Esophagus muscularis mucosa (tissue), 4 donors: Measurements from ENCODE around the gene CHST9. TPM values are rescaled to one million over a fixed set of nuclear protein-coding genes. Genes with fewer than 3 reads are reported as not detected.

ENCODE experiments used
- DNase-seq: peaks from one replicate; pipeline ENCODE4 v3.0.0-alpha.2; 2017; ENCODE audit errors: extremely low spot score
- H3K27ac ChIP-seq, 4 donors: fragments of 200-600 bp; sonication (generic); replicated peaks in 1 of 4; 1 replicate in 3 of 4; 2 replicates in 1 of 4; pipeline ENCODE4 v1.5.1; 2016 to 2019; ENCODE audit warnings: mild to moderate bottlenecking in 1 of 4
- H3K27me3 ChIP-seq, 4 donors: fragments of 200-600 bp; sonication (generic); one replicate each; pipeline versions ENCODE4 v1.5.1 to v1.6.0; 2016 to 2019
- H3K36me3 ChIP-seq, 4 donors: fragments of 200-600 bp; sonication (generic); one replicate each; pipeline ENCODE4 v1.5.1; 2016 to 2019
- H3K4me1 ChIP-seq, 4 donors: fragments of 200-600 bp; sonication (generic); one replicate each; pipeline ENCODE4 v1.5.1; 2016 to 2019
- H3K4me3 ChIP-seq, 4 donors: fragments of 200-600 bp; sonication (generic); 1 replicate in 2 of 4; 2 replicates in 2 of 4; pipeline ENCODE4 v1.5.1; 2016 to 2019; ENCODE audit warnings: mild to moderate bottlenecking in 4 of 4, moderate library complexity in 1 of 4
- H3K9me3 ChIP-seq, 4 donors: fragments of 200-600 bp; sonication (generic); 1 replicate in 3 of 4; 2 replicates in 1 of 4; pipeline ENCODE4 v1.5.1; 2016 to 2019
- CTCF ChIP-seq, 3 experiments: fragments of 200-600 bp in 2 of 3; fragments of 450-650 bp in 1 of 3; sonication (generic) in 2 of 3; IDR thresholded peaks; one replicate each; pipeline ENCODE4 v1.5.1; 2017 to 2019; ENCODE audit warnings: antibody characterized with exemption in 3 of 3, mild to moderate bottlenecking in 2 of 3, moderate library complexity in 1 of 3
- EP300 ChIP-seq: sonication (generic); formaldehyde crosslinking; IDR thresholded peaks from one replicate; pipeline ENCODE4 v1.6.1; 2017; ENCODE audit warnings: antibody characterized with exemption
- POLR2A ChIP-seq: fragments of 450-650 bp; IDR thresholded peaks from one replicate; pipeline ENCODE4 v1.6.1; 2017; ENCODE audit warnings: antibody characterized with exemption, moderate library complexity, mild to moderate bottlenecking, low read depth
- POLR2AphosphoS5 ChIP-seq, 2 donors: sonication (generic); formaldehyde crosslinking; IDR thresholded peaks; one replicate each; pipeline ENCODE4 v1.6.1; 2017; ENCODE audit warnings: antibody characterized with exemption in 2 of 2
- WGBS: methylation state at CpG from one replicate; pipeline ENCODE4 v1.1.5; 2018; 5-methylcytosine and 5-hydroxymethylcytosine counted together
- intact Hi-C: fragments of 100-400 bp; cut with DNase I; formaldehyde crosslinking; loops from one replicate; pipeline ENCODE4 v1.15.1; 2023
- total RNA-seq, 4 donors: library from RNA; depleted of rRNA; stranded (reverse); fragments of >200 nt; gene quantifications; one replicate each; pipeline versions ENCODE4 v1.1.0 to v1.2.1, GENCODE V29; 2016

The CHST9 gene
- total RNA-seq, 4 donors from 2014 or later, result 0.42 to 2.4 (median 1.4) TPM

- no peaks in the 10 kb centered on the region for H3K9me3 ChIP-seq
- no peaks in the 10 kb centered on the region for H3K36me3 ChIP-seq
Measured at GRCh38 chr18:27081701-27082100, 103.4 kb downstream of the CHST9 start.

GRCh38 chr18:27075828-27076227 is 109.3 kb downstream of the CHST9 start:
- no peaks in the 10 kb centered on the region for H3K4me1 ChIP-seq
- 88% methylated on average over 3 of the region's 3 CpGs for WGBS
- TF ChIP-seq EP300 (no peak), POLR2A (no peak), POLR2AphosphoS5 (IDR thresholded peaks at IDR 0.05) (no peak), CTCF (IDR thresholded peaks at IDR 0.05) (no peak)

More at GRCh38 chr18:27081701-27082100, 103.4 kb downstream of the CHST9 start:
- TF ChIP-seq EP300 (no peak), CTCF (IDR thresholded peaks at IDR 0.05) (no peak), POLR2AphosphoS5 (IDR thresholded peaks at IDR 0.05) (no peak), POLR2A (no peak)
- H3K4me3 ChIP-seq, result no peak overlapping the region
- 44% methylated on average over 1 of the region's 1 CpG for WGBS
- H3K27me3 ChIP-seq, result no peaks in the 10 kb centered on the region
- intact Hi-C loops, result no loop called here
- no peak for DNase-seq
- H3K27ac ChIP-seq, result no peak overlapping the region
- no peaks in the 10 kb centered on the region for H3K4me1 ChIP-seq

GRCh38 chr18:27073404-27073830 is 111.7 kb downstream of the CHST9 start:
- TF ChIP-seq EP300, result no peak
- TF ChIP-seq POLR2AphosphoS5 (IDR thresholded peaks at IDR 0.05), result no peak
- no peak for TF ChIP-seq POLR2A
- TF ChIP-seq CTCF (IDR thresholded peaks at IDR 0.05), result no peak
- intact Hi-C loops, result no loop called here
- 91% methylated on average over 5 of the region's 5 CpGs for WGBS

More at GRCh38 chr18:27075828-27076227, 109.3 kb downstream of the CHST9 start:
- Histone ChIP-seq H3K4me3 (no peak overlapping the region), H3K9me3 (no peaks in the 10 kb centered on the region), H3K36me3 (no peaks in the 10 kb centered on the region), H3K27me3 (no peaks in the 10 kb centered on the region), H3K27ac (no peak overlapping the region)
- intact Hi-C loops, result no loop called here
- DNase-seq, result no peak

GRCh38 chr18:27064673-27065072 is 120.4 kb downstream of the CHST9 start:
- Histone ChIP-seq H3K27me3 (no peaks in the 10 kb centered on the region), H3K4me3 (no peak overlapping the region), H3K27ac (peak overlapping the region in 1 of 4 donors; percentile 35), H3K9me3 (no peaks in the 10 kb centered on the region), H3K36me3 (no peaks in the 10 kb centered on the region), H3K4me1 (peaks cover 0 to 16% (median 7%) of the 10 kb centered on the region in 4 donors)
- intact Hi-C loops, result no loop called here
- WGBS, result 47% methylated on average over 3 of the region's 3 CpGs
- no peak for DNase-seq
- TF ChIP-seq CTCF (IDR thresholded peaks at IDR 0.05), result no peak

More at GRCh38 chr18:27073404-27073830, 111.7 kb downstream of the CHST9 start:
- Histone ChIP-seq H3K4me3 (no peak overlapping the region), H3K27me3 (no peaks in the 10 kb centered on the region), H3K9me3 (no peaks in the 10 kb centered on the region), H3K27ac (no peak overlapping the region), H3K36me3 (no peaks in the 10 kb centered on the region), H3K4me1 (no peaks in the 10 kb centered on the region)
- no peak for DNase-seq

- H3K4me1 ChIP-seq, result peaks cover 8 to 25% (median 14%) of the 10 kb centered on the region in 4 donors
- 96% methylated on average over 2 of the region's 2 CpGs for WGBS
- no peaks in the 10 kb centered on the region for H3K27me3 ChIP-seq
- no peak overlapping the region for H3K27ac ChIP-seq
- no peaks in the 10 kb centered on the region for H3K9me3 ChIP-seq
- H3K4me3 ChIP-seq, result no peak overlapping the region
- H3K36me3 ChIP-seq, result no peaks in the 10 kb centered on the region
- intact Hi-C loops, result no loop called here
- DNase-seq, result no peak
- TF ChIP-seq EP300 (no peak), POLR2A (no peak)
Measured at GRCh38 chr18:27062802-27063201, 122.3 kb downstream of the CHST9 start.
